HG03575 (cell line): ENCODE results near the gene CP.

Experiments used
- ATAC-seq: cut with Tn5 transposase; IDR thresholded peaks from one replicate; pipeline ENCODE4 v1.9.1; 2021; ENCODE audit not compliant: unreplicated experiment, insufficient number of reproducible peaks, low FRiP score; ENCODE audit errors: extremely low read depth

The CP gene

DNA sequence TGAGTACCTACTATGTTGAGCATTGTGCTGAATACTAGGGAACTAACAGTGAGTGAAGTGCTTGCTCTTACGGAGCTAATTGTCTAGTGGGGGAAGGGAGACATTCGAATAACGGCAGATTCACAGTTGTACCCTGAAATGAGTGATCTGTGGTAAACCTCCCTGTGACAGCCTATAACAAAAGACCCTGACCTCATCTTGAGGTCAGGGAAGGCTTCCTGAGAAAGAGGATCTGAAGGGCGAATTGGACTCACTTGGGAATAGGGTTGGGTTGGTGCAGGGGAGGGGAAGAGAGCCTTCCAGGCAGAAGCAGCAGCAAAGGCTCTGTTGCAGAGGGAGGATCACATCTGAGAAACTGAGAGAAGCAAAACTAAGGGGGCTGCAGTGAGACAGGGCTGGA is 78.9 kb downstream of the CP start:
- no peak for ATAC-seq

DNA sequence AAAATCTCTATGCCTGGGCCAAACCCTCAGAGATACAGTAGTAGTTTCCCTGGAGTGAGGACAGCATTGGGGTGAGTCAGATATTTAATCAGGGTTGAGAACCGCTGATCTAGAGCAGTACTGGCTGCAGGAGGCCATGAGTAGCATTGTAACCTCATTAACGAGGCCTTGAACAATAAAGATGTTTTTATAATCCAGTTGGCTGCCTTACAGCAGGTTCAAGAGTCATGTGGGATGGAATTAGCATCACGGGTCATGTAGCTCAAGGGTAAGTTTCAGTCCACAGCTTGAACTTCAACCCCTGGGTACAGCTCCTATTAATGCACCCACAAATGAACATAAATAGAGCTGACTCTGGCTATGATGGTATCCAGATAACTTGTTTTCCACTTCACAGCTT is 87.1 kb downstream of the CP start:
- no peak for ATAC-seq

- ATAC-seq, result no peak
Observed at GRCh38 chr3:149131589-149131988, 90.0 kb downstream of the CP start.

- ATAC-seq, result peak; percentile 84
Observed at GRCh38 chr3:149129326-149130205, 92.1 kb downstream of the CP start, which contains the start of gene HPS3. Gene HPS3, plus strand, starts transcription at chr3:149129638. Its CDS starts 86 bp downstream, at chr3:149129724.

DNA sequence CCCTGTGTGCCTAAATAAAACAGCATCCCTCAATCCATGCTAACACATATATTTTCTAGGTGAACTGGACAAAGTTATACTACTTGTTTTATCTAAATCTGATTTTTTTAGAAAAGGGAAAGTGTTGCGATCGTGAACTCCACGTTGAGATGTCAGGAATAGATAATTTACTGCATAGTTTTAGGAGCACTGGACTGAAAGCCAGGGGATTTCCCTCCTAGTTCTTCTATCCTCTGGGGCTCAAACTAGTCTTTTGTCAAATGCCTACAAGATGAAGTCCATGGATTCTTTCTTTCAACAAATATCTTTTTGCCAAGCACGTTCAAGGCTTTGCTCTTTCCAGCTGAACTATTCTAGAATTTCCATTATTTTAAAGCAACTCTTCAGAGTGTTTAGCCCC is 92.8 kb downstream of the CP start:
- no peak for ATAC-seq

GRCh38 chr3:149122721-149123578 is 98.7 kb downstream of the CP start:
- ATAC-seq, result no peak
